ENCODE measurements around the gene AKAP10.

DNA sequence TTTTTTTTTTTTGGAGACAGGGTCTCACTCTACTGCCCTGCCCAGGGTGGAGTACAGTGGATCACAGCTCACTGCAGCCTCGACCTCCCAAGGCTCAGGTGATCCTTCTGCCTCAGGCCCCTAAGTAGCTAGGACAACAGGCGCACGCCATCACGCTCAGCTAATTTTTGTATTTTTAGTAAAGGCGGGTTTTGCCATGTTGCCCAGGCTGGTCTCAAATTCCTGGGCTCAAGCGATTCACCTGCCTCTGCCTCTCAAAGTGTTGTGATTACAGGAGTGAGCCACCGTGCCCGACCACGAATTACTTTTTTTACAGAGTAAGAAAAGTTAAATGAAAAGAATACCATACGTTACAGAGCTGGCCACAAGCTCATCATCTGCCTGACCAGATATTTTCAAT, 38.9 kb downstream of the AKAP10 start:
- TF ChIP-seq, protein P1, sequence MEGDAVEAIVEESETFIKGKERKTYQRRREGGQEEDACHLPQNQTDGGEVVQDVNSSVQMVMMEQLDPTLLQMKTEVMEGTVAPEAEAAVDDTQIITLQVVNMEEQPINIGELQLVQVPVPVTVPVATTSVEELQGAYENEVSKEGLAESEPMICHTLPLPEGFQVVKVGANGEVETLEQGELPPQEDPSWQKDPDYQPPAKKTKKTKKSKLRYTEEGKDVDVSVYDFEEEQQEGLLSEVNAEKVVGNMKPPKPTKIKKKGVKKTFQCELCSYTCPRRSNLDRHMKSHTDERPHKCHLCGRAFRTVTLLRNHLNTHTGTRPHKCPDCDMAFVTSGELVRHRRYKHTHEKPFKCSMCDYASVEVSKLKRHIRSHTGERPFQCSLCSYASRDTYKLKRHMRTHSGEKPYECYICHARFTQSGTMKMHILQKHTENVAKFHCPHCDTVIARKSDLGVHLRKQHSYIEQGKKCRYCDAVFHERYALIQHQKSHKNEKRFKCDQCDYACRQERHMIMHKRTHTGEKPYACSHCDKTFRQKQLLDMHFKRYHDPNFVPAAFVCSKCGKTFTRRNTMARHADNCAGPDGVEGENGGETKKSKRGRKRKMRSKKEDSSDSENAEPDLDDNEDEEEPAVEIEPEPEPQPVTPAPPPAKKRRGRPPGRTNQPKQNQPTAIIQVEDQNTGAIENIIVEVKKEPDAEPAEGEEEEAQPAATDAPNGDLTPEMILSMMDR (IDR thresholded peaks at IDR 0.05; ENCODE audit: low read depth, low read length) = no peak
- no peak for TF ChIP-seq EZH2phosphoT487 (IDR thresholded peaks at IDR 0.05; ENCODE audit: low read depth)
